ENCODE measurements around the gene OR5AU1.
A peak's percentile ranks its signal among the peaks of the same experiment; 100 is the strongest.

DNA sequence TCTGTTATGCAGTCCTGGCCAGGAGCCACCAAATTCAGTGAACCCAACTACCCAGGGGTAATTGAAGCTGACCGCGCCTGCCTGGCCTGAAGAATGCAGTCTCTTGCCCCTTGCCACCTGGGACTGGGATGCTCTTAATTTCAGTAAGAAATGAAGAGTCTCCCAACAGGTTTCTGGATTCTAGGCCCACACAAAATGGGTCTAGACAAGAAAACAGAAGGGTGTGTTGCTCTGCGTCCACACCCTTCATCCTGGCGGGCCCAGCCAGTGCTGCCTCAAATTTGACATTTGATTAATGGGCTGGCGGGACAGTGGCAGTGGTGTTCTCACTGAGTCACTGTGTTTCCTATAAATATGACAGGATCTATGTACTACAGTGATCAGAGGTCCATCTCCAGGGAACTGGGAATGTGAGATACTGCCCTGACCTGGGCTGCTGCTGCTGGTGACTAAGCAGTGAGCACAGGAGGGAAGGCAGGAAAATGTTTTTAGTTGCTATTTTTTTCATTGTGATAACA lies 48.5 kb downstream of the OR5AU1 start:
- TF ChIP-seq, protein P1, sequence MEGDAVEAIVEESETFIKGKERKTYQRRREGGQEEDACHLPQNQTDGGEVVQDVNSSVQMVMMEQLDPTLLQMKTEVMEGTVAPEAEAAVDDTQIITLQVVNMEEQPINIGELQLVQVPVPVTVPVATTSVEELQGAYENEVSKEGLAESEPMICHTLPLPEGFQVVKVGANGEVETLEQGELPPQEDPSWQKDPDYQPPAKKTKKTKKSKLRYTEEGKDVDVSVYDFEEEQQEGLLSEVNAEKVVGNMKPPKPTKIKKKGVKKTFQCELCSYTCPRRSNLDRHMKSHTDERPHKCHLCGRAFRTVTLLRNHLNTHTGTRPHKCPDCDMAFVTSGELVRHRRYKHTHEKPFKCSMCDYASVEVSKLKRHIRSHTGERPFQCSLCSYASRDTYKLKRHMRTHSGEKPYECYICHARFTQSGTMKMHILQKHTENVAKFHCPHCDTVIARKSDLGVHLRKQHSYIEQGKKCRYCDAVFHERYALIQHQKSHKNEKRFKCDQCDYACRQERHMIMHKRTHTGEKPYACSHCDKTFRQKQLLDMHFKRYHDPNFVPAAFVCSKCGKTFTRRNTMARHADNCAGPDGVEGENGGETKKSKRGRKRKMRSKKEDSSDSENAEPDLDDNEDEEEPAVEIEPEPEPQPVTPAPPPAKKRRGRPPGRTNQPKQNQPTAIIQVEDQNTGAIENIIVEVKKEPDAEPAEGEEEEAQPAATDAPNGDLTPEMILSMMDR (IDR thresholded peaks at IDR 0.05) = no peak
- peak; percentile 6 to 25 for TF ChIP-seq POLR2AphosphoS5 (IDR thresholded peaks at IDR 0.05; ENCODE audit: insufficient read depth in 1 of 2, low read depth in 1 of 2)

Data from vagina (tissue), 2 donors.